Suprapubic skin (tissue), 4 donors: Measurements from ENCODE around the gene CRYGS.

Source experiments
- CTCF ChIP-seq, 2 donors: fragments of 200-600 bp in 1 of 2; fragments of 450-650 bp in 1 of 2; sonication (generic) in 1 of 2; IDR thresholded peaks; one replicate each; pipeline ENCODE4 v1.5.1; 2016 to 2019; ENCODE audit warnings: antibody characterized with exemption in 2 of 2, mild to moderate bottlenecking in 1 of 2, moderate library complexity in 1 of 2
- EP300 ChIP-seq: sonication (generic); formaldehyde crosslinking; IDR thresholded peaks from one replicate; pipeline ENCODE4 v1.6.1; 2017; ENCODE audit warnings: antibody characterized with exemption
- POLR2A ChIP-seq, 2 donors: fragments of 450-650 bp; IDR thresholded peaks; one replicate each; pipeline ENCODE4 v1.6.1; 2017; ENCODE audit warnings: antibody characterized with exemption in 2 of 2, mild to moderate bottlenecking in 2 of 2, moderate library complexity in 2 of 2
- POLR2AphosphoS5 ChIP-seq, 3 donors: sonication (generic); formaldehyde crosslinking; IDR thresholded peaks; one replicate each; pipeline ENCODE4 v1.6.1; 2017; ENCODE audit warnings: antibody characterized with exemption in 3 of 3

- TF ChIP-seq CTCF (IDR thresholded peaks at IDR 0.05) (no peak), POLR2A (IDR thresholded peaks at IDR 0.05) (no peak), EP300 (no peak), POLR2AphosphoS5 (IDR thresholded peaks at IDR 0.05) (no peak)
Observed at GRCh38 chr3:186566772-186567071, 22.5 kb upstream of the CRYGS start.
